Stimulated activated CD8-positive, alpha-beta memory T cell treated with anti-CD3 and anti-CD28 coated beads, Interleukin-7, amount 100 ng/mL, for 4 hours (primary cell): ENCODE measurements around the gene UNC13D.

Experiments used
- DNase-seq, 2 donors: peaks; one replicate each; pipeline ENCODE4 v3.0.0-alpha.2; 2020; ENCODE audit warnings: low read depth in 2 of 2

The UNC13D gene

GRCh38 chr17:75850928-75851692 lies 6.9 kb upstream of the UNC13D start:
- no peak for DNase-seq

- no peak for DNase-seq
These were observed 5.5 kb upstream of the UNC13D start for GRCh38 chr17:75849724-75850123.

GRCh38 chr17:75849279-75849646 lies 5.1 kb upstream of the UNC13D start:
- no peak for DNase-seq

GRCh38 chr17:75848523-75849278 lies 4.5 kb upstream of the UNC13D start:
- DNase-seq = peak; percentile 57 to 62

GRCh38 chr17:75847614-75848522 lies 3.7 kb upstream of the UNC13D start:
- no peak for DNase-seq

- no peak for DNase-seq
These were observed 2.7 kb upstream of the UNC13D start for GRCh38 chr17:75846692-75847613.

GRCh38 chr17:75845933-75846691 lies 1.9 kb upstream of the UNC13D start:
- no peak for DNase-seq

GRCh38 chr17:75845058-75845711 lies 981 bp upstream of the UNC13D start:
- DNase-seq = no peak

GRCh38 chr17:75844530-75845057 lies 390 bp upstream of the UNC13D start:
- DNase-seq = no peak

- DNase-seq = no peak
These were observed 1.1 kb downstream of the UNC13D start for GRCh38 chr17:75842963-75843576.

GRCh38 chr17:75842411-75842810 lies 1.8 kb downstream of the UNC13D start:
- DNase-seq = no peak

- no peak for DNase-seq
These were observed 3.4 kb downstream of the UNC13D start for GRCh38 chr17:75840799-75841164.

- DNase-seq = no peak
These were observed 4.0 kb downstream of the UNC13D start for GRCh38 chr17:75839942-75840798.

- DNase-seq = no peak
These were observed 5.8 kb downstream of the UNC13D start for GRCh38 chr17:75838410-75838809.

- DNase-seq = no peak
These were observed 6.3 kb downstream of the UNC13D start for GRCh38 chr17:75837899-75838298.

GRCh38 chr17:75836605-75837004 lies 7.6 kb downstream of the UNC13D start:
- no peak for DNase-seq

GRCh38 chr17:75835654-75835987 lies 8.6 kb downstream of the UNC13D start:
- no peak for DNase-seq

- DNase-seq = no peak
These were observed 9.1 kb downstream of the UNC13D start for GRCh38 chr17:75834928-75835653.
